Hepatocyte (in vitro differentiated cells): ENCODE results near the gene XRCC5.

Source experiments
- CTCF ChIP-seq: fragments of 200-600 bp; sonication (generic); IDR thresholded peaks from 2 replicates; pipeline ENCODE4 v1.5.1; 2016; ENCODE audit warnings: antibody characterized with exemption, mild to moderate bottlenecking; ENCODE audit not compliant: poor library complexity
- EZH2 ChIP-seq: fragments of 200-600 bp; sonication (generic); IDR thresholded peaks from 2 replicates; pipeline ENCODE4 v1.6.1; 2016; ENCODE audit warnings: antibody characterized with exemption, mild to moderate bottlenecking, borderline replicate concordance
- EZH2phosphoT487 ChIP-seq: fragments of 200-600 bp; sonication (generic); IDR thresholded peaks from one replicate; pipeline ENCODE4 v1.6.1; 2018; ENCODE audit warnings: antibody characterized with exemption, mild to moderate bottlenecking, low read depth, moderate library complexity; ENCODE audit not compliant: unreplicated experiment, severe bottlenecking

- TF ChIP-seq CTCF: peak; percentile 36
- TF ChIP-seq EZH2: no peak
- no peak for TF ChIP-seq EZH2phosphoT487
Measured at GRCh38 chr2:216139884-216140283, 30.7 kb downstream of the XRCC5 start.
